ENCODE data around the gene PAPPA2. TPM values are rescaled to one million over a fixed set of nuclear protein-coding genes. Genes with fewer than 3 reads are reported as not detected.

The PAPPA2 gene
- total RNA-seq, 1 donor from 2014 or later, result 0.50 TPM

DNA sequence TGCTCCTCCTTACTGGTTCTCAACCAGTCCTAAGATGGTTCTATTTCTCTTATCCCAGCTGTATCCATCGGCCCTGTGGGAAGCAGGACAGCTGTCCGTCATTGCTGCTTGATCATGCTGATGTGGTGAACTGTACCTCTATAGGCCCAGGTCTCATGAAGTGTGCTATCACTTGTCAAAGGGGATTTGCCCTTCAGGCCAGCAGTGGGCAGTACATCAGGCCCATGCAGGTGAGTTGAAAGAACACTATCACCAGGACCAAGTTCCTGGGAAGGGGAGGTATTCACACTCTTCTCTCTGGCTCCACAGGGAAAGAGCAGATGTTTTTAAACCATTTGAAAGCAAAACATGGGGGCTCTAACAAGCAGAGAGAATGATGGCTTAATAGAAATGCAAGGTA lies 302.6 kb downstream of the PAPPA2 start:
- intact Hi-C loops (cut with DNase I), result no loop called here
- H3K36me3 ChIP-seq, result no peaks in the 10 kb centered on the region
- no peak overlapping the region for H3K27ac ChIP-seq
- no peak overlapping the region for H3K4me3 ChIP-seq
- no peak for ATAC-seq
- no peak for TF ChIP-seq CTCF (IDR thresholded peaks at IDR 0.05)
- no peaks in the 10 kb centered on the region for H3K4me1 ChIP-seq
- H3K27me3 ChIP-seq (ENCODE audit: low read depth), result no peaks in the 10 kb centered on the region
- no peaks in the 10 kb centered on the region for H3K9me3 ChIP-seq
- DNase-seq, result no peak

DNA sequence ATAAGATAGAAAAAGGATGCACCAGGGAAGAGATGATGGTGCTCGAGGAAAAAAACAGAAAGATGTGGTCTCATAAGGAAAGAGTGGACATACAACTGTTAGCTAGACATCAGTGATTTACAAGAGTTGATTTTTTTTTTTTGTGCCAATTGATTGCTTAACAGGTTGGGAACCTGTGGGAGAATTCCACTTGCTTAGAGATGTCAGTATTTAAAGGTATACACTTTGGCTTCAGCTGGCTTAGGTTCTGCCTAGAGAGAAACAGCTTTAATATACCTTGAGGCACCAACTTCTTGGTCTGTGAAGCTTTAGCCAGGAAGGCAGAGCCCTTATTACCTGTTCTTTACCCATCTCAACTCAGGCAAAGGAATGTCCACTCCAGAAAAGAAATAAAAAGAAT lies 303.8 kb downstream of the PAPPA2 start:
- no peak for ATAC-seq
- H3K4me1 ChIP-seq, result no peaks in the 10 kb centered on the region
- no peaks in the 10 kb centered on the region for H3K36me3 ChIP-seq
- H3K27me3 ChIP-seq (ENCODE audit: low read depth), result no peaks in the 10 kb centered on the region
- H3K9me3 ChIP-seq, result no peaks in the 10 kb centered on the region
- TF ChIP-seq CTCF (IDR thresholded peaks at IDR 0.05), result no peak
- DNase-seq, result no peak
- no peak overlapping the region for H3K4me3 ChIP-seq
- H3K27ac ChIP-seq, result no peak overlapping the region
- intact Hi-C loops (cut with DNase I), result no loop called here

- Histone ChIP-seq H3K27me3 (ENCODE audit: low read depth) (no peaks in the 10 kb centered on the region), H3K4me1 (no peaks in the 10 kb centered on the region), H3K36me3 (no peaks in the 10 kb centered on the region), H3K4me3 (no peak overlapping the region), H3K27ac (no peak overlapping the region), H3K9me3 (no peaks in the 10 kb centered on the region)
- DNase-seq (no peak), ATAC-seq (no peak)
- intact Hi-C loops (cut with DNase I), result no loop called here
- no peak for TF ChIP-seq CTCF (IDR thresholded peaks at IDR 0.05)
Observed at GRCh38 chr1:176767714-176768136, 304.8 kb downstream of the PAPPA2 start.

DNA sequence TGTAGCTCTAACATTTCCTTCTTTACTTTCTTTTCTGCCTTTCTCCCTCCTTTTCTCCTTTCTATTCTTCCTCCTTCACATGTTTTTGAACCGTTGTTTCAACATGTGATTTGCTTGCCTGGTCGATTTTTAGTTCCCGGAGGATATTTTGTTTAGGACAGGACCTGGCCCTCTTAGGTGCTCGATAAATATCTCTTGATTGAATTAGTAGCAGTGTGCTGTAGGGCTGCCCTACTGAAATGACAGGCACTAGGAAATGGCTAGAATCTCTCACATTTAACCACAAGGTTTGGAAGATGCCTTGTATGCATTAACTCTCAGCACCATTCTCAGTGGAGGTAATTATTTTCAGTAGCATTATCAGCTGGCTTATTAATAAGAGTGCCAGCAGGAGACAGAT lies 305.6 kb downstream of the PAPPA2 start:
- ATAC-seq (no peak), DNase-seq (no peak)
- Histone ChIP-seq H3K27me3 (ENCODE audit: low read depth) (no peaks in the 10 kb centered on the region), H3K9me3 (no peaks in the 10 kb centered on the region), H3K36me3 (no peaks in the 10 kb centered on the region), H3K27ac (no peak overlapping the region), H3K4me3 (no peak overlapping the region), H3K4me1 (no peaks in the 10 kb centered on the region)
- TF ChIP-seq CTCF (IDR thresholded peaks at IDR 0.05), result no peak
- intact Hi-C loops (cut with DNase I), result no loop called here

- ATAC-seq (no peak), DNase-seq (no peak)
- Histone ChIP-seq H3K4me1 (no peaks in the 10 kb centered on the region), H3K36me3 (no peaks in the 10 kb centered on the region), H3K27me3 (ENCODE audit: low read depth) (no peaks in the 10 kb centered on the region), H3K4me3 (no peak overlapping the region), H3K9me3 (no peaks in the 10 kb centered on the region), H3K27ac (no peak overlapping the region)
- no peak for TF ChIP-seq CTCF (IDR thresholded peaks at IDR 0.05)
- intact Hi-C loops (cut with DNase I), result no loop called here
Observed at GRCh38 chr1:176770066-176770465, 307.1 kb downstream of the PAPPA2 start.

- Histone ChIP-seq H3K9me3 (no peaks in the 10 kb centered on the region), H3K4me3 (no peak overlapping the region), H3K4me1 (no peaks in the 10 kb centered on the region), H3K36me3 (no peaks in the 10 kb centered on the region), H3K27ac (no peak overlapping the region), H3K27me3 (ENCODE audit: low read depth) (no peaks in the 10 kb centered on the region)
- DNase-seq, result no peak
- TF ChIP-seq CTCF (IDR thresholded peaks at IDR 0.05), result no peak
- ATAC-seq, result no peak
- intact Hi-C loops (cut with DNase I), result no loop called here
Observed at GRCh38 chr1:176773038-176773437, 310.1 kb downstream of the PAPPA2 start.

All from lower lobe of right lung (tissue), 2 donors.